ENCODE measurements around the gene MAGOH.
A peak's percentile ranks its signal among the peaks of the same experiment; 100 is the strongest.
"Not testable (repeated sequence)": the region's sequence is repeated elsewhere in the genome, so short reads cannot be mapped to it uniquely, and the experiment has no call there.

Gene MAGOH

DNA sequence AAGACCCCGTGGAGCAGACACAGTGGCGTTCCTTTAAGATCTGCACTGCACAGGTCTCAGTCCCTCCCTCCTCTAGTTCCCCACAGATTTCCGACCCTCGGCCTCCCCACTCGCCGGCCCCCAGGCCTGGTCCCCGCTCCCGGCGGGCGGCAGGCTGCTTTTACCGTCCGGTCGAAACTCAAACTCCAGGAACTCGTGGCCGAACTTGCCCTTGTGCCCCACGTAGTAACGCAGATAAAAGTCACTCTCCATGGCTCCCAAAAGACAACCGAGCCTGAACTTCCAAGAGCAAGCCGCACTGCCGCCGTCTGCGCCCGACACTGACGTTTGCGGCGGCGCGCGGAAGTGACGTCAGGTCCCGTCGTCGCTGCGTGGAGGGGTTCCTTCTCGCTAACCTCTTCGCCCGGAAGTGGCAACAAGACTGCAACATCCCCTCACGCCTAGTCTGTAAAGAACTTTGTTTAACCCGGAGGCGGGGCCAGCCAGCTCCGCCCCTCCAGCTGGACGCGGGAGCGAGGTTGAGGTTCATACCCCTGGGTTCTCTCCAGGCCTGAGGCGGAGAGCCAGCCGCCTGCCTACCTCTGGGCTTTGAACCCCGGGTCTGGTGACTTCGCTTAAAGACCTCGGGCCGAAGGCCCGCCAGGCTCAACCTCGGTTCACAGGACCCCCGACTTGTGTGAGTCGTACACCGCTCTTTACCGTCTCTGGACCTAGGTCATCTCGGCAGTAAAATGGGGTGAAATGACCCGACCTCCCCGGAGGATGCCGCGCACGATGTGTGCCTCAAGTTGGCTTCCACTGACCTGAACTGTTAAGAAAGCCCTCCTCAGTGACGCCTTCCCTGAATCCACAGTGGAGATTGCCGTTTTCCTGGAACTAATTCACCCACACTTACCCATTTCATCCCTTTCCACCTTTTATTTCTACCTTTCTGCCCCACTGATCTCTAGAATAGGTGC lies at the start of gene MAGOH:
TSS of gene MAGOH (minus strand) at position 322 of the 959 bp plus-strand sequence. CDS start at position 252, 70 bp downstream.
- peak; percentile 96 for DNase-seq

DNA sequence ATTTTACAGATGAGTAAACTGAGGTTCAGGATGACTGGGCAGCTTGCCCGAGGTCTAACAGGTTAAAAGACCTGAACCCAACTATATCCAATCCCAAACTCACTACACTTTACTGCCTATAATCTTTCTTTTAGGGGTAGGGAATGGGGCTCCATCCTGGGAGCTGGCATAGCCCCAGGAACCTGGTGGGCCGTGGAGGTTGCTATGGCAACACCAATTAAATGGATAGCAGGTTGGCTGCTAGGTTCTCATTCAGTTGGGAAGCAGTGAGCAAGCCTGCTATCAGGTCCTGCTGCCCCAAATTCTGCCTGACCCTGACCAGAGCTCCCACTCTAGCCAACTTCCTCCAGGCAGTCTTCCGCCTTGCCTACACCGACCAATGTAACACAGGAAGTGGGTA lies 48.6 kb upstream of the MAGOH start:
- peak; percentile 85 for DNase-seq

DNA sequence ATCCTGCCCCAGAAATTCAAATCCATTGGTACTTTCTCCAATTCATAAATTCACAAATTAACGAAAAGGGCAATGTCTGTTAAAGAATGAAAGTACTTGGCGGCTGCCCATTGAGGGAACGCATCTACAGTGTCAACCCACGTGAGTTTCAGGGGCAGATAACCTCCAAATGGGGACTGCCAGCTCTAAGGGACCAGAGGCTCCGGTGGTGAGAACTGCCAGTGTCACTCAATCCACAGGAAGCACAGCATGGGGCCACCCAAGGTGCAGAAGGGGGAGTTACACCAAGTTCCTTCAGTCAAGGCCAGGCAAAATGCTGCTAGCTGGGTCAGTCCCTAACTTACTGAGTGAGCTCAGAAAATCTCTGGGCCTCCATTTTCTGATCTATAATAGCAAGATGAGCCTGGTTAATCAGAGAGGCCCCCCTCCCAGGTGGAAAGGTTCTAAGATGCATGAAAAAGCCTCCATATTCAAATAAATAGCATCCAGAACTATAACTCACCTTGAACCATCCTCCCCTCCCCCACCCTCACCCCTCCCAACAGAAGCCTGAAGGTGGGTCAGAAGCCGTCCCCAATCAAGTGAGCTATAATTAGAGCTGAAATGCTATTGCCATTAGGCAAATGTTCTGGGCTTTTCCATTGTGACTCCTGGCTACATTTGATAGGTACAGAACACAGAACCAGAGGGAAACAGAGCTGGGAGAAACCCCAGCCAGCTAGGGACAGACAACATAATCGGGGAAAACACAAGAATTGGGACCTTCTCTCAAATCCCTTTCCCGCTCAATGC lies 47.8 kb upstream of the MAGOH start:
- no peak for DNase-seq

DNA sequence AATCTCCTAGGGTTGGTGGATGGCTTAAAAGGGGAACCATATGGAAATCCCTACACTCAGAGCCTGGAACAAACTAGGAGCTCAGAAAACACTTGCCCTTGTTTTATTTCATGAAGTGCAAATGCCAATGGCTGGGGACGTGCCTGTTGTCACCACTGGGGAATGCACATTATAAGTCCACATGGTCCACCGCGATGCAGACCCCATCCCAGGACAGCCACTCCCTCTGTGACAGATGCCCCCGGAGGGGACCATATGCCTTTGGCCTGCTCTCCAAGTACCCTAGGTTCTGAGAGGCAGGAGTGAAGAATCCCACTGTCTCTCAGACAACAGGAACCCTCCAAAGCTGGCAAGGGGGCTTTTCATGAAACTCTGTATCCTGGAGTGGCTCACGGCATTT lies 47.2 kb upstream of the MAGOH start:
- no peak for DNase-seq

DNA sequence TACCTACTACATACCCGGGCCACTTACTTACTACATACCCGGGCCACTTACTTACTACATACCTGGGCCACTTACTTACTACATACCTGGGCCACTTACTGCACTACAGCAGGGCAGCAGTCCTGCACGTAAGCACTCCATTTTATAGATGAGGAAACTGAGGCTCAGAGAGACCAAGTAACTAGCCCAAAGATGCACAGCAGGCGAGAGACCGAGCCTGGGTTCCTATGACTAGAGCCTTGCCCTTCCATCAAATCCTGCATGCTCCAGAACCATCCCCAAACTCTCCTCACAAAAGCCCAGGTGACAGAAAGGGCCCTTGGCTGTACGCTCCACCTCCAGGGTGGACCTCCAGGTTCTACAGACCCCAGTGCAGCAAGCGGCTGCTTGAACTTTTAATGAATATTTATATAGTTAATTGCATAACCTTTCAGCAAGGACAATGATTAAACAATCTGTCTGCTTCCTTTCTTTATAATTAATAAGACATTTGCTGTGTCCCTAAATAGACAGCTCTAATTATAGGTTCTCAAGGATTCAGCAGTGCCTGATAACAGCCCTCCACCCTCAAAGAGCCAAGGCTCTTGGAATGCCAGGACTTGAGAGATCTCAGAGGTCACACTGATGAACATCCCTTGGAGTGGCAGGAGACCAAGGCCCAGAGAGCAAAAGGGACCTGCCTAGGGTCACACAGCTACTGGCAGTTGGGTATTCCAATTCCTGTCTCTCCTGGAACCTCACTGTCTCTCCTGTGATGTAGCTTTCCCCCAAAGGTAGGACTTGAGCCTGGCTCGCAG lies 46.1 kb upstream of the MAGOH start:
- no peak for DNase-seq

DNA sequence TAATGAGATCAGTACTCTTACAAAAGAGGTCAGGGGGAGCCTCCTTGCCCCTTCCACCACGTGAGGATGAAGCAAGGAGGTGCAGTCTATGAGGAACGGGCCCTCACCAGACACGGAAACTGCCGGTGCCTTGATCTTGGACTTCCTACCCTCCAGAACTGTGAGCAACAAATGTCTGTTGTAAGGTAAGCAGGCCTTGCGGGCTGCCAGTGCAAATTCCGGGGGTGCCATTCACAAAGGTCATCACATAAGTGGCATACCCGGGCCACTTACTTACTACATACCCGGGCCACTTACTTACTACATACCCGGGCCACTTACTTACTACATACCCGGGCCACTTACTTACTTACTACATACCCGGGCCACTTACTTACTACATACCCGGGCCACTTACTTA lies 44.8 kb upstream of the MAGOH start:
- DNase-seq, result not testable (repeated sequence)

DNA sequence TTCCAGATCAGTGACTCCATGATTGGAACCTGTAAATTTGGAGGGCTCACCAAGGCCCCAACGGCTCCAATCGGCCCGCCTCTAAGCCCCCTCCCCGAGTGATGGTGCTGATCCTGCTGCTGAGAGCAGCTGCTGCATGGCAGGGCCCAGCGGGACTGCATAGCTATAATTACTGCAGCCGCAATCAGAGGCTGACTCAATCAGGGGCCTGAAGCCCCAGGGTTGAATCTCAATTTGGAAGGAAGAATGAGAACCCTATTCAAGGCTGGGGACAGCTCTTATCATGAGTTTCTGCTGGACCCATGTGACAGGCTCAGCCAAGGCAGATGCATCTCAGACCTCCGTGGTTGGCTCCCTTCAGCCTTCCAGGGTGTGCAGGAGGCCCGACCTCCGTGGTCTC lies 42.8 kb upstream of the MAGOH start:
- DNase-seq, result no peak

DNA sequence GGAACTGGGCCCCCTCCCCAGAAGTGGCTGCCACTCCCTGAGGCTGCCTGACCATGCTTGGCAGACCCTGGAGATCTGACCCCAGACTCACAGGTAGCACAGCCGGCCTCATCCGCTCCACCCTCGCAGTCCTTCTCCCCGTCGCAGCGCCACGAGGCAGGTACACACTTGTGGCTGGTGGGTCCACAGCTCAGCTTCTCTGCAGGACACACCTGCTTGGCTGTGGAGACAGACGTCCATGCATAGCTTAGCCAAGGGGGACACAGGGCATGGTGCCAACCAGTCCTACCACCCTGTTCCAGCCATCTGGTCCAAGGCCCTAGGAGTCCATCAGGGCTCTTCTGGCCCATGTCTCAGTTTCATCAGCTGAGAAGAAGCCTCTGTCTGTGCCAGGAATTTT lies 42.2 kb upstream of the MAGOH start:
- DNase-seq, result no peak

DNA sequence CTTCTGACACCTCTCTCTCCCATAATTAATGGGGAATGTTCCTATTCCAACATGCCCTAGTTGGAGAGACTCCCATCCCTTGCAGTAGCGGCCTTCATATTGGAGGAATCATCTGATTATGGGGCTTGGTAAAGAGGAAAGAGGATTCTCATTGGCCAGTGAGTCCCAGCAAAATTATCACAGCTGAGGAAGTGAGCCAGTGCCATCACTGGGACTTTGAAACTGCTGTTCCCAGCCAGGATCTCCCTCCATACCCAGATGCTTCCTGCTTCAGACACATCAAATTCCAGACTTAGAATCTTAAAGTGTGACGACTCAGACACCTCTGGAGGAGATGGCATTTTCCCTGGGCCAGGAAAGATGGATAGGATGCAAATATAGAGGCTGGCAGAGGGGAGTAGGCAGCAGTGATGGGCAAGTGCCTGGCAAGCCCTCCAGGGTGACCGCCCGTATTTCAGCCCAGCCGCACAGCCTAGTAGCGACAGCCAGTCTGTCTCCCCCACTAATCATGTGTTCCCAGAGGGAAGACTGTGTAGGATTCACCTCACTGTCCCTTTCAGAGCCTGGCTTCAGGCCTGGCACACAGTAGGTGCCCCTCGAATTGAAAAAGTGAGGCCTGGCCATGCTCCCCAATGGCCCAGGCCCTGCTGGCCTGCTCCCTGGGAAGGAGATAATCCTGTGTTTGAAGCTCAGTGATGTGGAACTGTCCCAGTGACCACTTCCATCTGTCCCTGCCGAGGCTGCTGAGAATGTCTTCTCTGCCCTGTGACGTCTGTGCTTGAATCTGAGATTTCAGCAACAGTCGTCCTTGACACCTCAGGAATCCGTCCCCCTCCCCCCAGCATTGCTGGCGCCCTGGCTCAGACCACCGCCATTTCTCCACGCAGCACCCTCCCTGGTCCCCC lies 41.2 kb upstream of the MAGOH start:
- DNase-seq, result no peak

DNA sequence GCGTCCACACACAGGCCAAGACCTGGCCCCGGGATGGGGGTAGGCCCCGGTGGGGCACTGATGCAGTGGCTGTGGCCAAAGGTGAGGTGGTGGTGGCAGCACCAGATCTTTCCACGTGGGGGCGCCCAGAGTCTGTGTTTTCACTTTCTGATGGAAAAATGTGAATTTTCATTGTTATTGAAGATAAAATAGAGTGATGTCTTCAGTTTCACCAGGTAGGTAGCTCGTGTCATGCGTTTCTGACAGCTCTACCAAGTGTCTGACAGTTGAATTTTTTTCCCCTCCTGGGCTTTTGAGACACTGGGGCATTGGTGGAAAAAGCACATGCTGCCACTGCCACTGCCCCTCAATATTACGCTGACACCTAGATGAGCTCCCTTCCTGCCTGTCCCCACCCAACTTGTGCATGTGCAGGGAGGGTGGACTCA lies 40.0 kb upstream of the MAGOH start:
- no peak for DNase-seq

DNA sequence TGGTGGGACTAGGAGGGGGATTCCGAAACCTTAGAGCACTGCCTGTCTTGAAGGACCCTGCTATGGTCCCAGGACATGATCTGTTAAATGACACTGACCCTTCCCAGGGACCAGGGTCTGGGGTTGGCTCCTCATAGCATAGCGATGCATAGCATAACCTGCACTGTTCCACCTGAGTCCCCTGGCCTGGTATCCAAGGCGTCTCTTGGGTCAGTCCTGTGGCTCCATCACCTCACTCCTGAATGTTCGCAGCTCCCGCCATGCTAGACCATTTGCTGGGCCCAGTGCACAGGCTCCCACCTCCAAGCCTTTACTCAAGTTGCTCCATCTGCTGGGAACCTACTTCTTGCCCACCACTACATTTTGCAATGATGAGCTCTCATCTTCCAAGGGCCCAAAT lies 39.0 kb upstream of the MAGOH start:
- no peak for DNase-seq

DNA sequence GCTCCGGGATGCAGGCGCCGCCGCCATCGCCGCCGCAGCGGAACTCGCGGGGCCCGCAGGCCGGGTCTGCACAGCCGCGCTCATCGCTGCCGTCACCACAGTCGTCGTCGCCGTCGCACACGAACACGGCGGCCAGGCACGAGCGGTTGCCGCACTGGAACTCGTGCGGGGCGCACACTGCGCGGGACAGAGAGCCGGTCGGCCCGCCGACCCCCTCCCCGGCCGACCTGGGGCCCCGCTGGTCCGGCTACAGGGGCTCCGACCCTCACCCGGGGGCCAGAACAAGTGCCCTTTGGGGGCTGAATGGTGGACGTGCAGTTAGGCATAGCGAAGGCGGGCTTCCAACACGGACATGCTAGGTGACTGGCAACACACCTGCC lies 38.6 kb upstream of the MAGOH start:
- DNase-seq, result no peak

DNA sequence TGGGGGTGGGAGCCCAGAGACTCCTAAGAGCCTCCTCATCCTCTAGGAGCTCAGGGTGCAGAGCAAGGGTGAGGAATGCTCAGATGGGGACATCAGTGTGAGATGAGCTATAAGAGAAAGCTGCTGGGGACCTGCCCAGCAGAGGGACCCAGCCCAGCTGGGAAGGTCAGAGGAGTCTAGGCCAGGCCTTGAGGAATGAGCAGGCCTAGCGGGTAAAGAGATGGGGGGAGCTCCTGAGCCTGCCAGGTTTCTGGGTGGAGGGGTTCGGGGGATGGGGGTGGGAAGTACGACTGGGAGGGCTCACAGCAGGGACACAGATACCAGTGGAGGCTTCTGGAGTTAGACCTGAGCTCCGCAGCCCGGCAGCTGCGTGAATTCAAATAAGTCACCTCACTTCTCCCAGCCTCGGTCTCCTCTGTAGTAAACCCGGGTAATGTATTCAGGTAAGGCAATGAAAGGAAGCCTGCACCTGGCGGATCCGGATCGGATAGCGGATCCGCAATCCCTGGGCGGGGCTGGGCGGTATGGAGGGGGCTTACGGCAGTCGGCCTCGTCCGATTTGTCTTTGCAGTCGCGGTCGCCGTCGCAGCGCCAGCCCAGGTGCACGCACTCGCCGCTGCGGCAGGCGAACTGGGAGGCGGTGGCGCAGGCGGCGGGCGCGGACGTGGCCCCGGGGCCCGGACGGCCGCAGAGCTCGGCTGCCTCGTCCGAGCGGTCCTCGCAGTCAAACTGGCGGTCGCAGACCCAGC lies 38.0 kb upstream of the MAGOH start:
- no peak for DNase-seq

DNA sequence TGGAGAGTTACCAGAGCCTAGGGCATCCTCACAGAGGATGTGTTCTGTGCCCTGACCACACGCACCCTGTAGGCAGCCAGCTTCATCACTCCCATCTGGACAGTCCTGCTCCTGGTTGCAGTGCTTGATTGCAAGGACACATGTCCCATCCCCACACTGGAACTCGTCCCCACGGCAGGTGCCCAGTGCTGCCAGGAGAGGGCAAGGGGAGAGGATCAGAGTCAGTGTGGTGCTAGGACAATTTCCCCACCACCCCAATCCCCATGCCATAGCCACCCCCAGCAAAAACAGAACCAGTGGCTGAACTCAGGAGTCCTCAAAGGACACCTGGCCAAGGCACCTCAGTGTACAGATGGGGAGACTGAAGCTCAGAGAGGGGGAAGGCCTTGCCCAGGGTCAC lies 37.2 kb upstream of the MAGOH start:
- no peak for DNase-seq

DNA sequence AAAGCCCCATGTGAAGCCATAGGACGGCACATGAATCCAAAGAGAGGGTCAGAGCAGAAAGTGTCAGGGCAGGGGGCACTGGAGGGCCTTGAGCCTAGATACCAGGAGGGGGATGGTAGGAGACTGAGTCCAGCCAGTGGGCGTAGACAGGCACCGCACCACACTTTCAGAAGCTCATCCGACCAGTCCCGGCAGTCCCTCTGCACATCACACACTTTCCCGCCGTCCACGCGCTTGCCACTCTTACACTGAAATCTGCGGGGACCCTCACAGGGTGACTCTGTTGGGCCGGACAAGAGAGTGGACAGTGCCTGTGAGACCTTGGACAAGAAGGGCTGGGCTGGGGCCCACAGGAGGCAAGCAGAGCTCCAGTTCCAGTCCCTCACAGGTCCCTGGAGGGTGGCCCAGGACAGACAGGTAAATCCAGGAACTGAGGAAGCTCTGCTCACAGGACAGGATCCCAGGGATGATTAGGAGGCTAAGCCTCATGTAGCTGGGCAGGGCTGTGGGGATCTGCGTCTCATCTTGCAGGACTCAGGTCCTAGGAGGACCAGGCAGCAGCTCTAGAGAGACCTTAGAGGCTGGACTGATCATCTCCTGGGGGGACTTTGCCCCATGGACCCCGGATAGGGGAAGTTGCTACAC lies 36.3 kb upstream of the MAGOH start:
- DNase-seq, result no peak

DNA sequence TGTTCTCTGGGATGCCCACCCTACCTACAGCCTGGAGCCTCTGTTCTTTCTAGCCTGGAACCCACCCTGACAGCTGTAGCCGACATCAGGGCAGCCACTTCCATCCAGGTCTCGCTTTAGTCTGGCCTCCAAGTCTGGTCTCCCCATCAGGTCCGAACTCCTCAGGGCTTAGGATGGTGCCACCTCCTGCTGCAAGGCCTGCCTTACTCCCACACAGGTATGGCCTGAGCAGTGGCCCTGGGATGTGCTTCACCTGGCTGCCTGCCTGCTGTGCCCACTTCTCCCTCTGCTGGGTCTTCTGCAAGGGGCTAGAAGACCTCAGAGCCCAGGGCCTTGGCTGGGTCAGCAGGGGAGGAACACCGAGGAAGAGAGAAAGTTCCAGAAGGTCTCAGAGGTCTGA lies 35.7 kb upstream of the MAGOH start:
- no peak for DNase-seq

DNA sequence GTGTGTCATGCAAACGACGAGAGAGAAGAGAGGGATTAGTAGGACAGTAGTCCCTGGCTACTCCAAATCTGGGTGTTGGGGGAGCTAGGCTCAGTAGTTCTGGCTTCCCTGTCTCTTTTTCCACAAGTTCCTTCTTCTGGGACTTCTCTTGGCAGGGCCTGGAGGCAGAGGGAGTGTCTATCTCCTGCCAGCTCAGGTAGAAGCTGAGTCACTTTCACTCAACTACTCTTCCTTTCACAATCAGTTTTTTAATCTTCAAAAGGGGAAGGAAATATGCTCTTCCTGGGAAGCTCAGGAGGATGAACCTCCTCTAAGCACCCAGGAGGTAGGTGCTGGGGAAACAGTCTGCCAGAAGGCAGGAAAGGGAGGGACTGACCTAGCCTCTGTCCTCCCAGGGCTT lies 35.2 kb upstream of the MAGOH start:
- no peak for DNase-seq

DNA sequence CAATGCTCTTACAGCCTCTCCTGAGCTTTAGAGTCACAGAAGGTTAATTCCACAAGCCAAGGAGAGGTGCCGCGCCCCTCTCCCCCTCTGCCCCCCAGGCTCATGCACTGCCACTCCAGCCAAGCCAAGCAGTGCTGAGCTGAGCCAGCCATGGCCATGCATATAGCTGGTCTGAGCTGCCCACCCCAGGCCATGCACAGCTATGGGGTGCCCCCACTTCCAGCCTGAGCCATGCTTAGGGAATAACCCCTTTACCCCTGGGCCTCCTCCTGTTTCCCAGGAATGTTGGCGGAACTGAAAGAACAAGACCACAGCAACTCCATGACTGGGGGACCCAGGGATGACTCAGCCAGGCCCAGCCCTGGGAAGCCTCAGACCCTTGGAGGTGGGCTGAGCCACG lies 34.0 kb upstream of the MAGOH start:
- no peak for DNase-seq

DNA sequence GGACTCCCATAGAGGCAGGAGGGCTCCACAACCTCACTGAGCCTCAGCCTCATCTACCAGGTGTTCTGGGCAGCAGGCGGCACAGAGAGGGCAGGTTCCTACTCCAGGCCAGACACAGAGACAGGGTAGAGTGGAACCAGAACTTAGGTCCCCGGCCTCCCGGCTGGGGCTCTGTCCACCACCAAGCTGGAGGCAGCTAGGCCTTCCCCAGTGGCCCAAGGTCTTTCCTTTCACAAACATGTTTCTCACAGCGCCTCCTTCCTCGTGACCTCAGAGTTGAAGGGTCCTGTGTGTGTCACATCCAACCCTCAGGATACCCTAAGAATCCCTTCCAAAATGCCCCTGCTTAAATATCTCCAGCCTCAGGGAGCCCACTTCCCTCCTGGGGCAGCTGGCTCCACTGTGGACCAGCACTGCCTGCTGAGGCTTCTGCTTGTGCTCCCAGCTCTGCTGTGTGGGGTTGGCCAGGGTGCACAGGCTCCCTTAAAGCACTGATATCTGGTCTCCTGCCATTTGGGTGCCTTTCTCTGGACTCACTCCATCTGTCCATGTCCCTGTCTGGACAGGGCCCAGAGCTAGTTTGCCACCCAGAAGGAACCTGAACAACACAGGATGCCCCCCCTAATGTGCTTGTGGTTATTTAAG lies 33.2 kb upstream of the MAGOH start:
- DNase-seq, result no peak

DNA sequence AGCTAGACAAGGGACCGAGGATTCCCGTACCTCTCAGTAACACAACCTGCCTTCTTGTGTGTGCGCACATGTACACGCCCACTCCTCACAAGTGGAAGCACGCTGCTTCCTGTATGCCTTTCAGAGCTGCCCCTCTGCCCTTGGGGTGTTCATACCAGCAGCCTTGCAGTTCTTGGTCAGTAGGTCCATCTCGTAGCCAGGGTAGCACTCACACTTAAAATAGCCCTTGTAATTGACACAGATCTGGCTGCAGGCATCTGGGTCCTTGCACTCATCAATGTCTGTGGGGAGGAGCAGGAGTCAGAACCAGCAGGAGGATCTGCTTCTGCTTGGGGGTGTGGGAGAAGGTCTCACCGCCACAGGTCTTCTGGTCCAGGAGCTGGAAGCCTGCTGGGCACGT lies 32.6 kb upstream of the MAGOH start:
- no peak for DNase-seq
